ENCODE data around the gene PLEKHG4B. TPM values are rescaled to one million over a fixed set of nuclear protein-coding genes. Genes with fewer than 3 reads are reported as not detected.
"Not testable (repeated sequence)": the region's sequence is repeated elsewhere in the genome, so short reads cannot be mapped to it uniquely, and the experiment has no call there.

Gene PLEKHG4B
- total RNA-seq, 1 donor from 2014 or later: not detected

- intact Hi-C loops (cut with micrococcal nuclease): loop anchor here (1.0 to 5.0 kb wide), 3 partner anchors 30 to 114 kb away; partner anchors contain the start of gene PDCD6
These were observed 126.7 kb downstream of the PLEKHG4B start for GRCh38 chr5:218457-219291.

- intact Hi-C loops (cut with micrococcal nuclease): loop anchor here (1.0 to 5.0 kb wide), 2 partner anchors 31 to 113 kb away; no protein-coding TSS in a partner anchor
These were observed 127.5 kb downstream of the PLEKHG4B start for GRCh38 chr5:219460-219863.

GRCh38 chr5:219991-220390, 128.0 kb downstream of the PLEKHG4B start:
- intact Hi-C loops (cut with micrococcal nuclease): loop anchor here (1.0 to 5.0 kb wide), 2 partner anchors 32 to 112 kb away; no protein-coding TSS in a partner anchor

DNA sequence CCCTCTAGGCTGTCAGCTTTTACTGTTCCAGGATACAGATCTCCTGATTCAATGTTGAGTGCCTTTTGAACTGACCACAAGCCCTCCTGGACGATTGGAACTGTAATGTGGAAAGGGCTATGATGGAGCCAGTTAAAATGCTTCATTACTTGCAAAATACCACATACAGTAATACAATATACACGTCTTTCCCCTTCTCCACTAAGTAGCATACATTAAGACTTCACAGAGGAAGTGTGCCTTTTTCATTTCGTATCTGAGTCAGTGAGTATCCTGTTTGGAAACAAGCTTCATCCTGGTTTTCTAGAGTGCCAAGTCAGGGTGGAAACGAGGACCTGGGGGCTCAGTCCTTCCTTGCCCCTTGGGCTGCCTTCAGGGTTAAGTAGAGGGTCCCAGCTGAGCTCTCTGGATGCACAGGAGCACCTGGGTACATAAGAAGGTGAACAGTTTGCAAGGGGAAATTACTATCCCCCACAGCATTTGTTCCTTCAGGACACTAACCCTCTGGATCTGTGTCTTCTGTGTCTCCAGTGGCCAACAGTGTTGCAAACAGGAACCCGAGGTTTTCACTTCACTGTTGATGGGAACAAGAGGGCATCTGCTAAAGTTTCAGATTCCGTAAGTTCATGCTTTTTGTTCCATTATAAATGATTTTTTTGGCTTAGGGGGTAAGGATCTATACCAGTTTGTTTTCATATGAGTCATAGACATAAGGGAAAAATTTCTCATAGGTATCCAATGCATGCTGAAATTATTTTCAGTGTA, 131.2 kb downstream of the PLEKHG4B start:
- intact Hi-C loops (cut with micrococcal nuclease): not testable (repeated sequence)

- intact Hi-C loops (cut with micrococcal nuclease): no loop called here
These were observed 131.8 kb downstream of the PLEKHG4B start for GRCh38 chr5:223791-224190.

DNA sequence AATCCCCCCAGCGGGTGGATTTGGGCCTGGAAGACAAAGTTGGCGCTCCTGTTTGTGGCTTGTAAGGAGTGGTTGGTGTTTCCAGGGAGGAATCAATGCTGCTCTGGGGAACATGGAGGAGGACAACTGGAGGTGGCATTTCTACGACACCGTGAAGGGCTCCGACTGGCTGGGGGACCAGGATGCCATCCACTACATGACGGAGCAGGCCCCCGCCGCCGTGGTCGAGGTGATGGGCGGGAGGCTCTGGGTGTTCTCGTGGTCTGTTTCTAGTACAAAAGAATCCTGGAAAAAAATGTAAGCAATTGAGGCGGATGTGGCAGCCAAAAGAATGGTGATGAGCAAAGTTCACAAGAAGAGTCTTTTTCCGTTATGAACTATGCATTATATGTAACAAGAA, 133.4 kb downstream of the PLEKHG4B start:
- intact Hi-C loops (cut with micrococcal nuclease): no loop called here

GRCh38 chr5:227375-227774, 135.4 kb downstream of the PLEKHG4B start:
- intact Hi-C loops (cut with micrococcal nuclease): not testable (repeated sequence)

GRCh38 chr5:228886-229285, 136.9 kb downstream of the PLEKHG4B start:
- intact Hi-C loops (cut with micrococcal nuclease): no loop called here

GRCh38 chr5:230711-231110, 138.7 kb downstream of the PLEKHG4B start:
- intact Hi-C loops (cut with micrococcal nuclease): no loop called here

GRCh38 chr5:231661-232060, 139.7 kb downstream of the PLEKHG4B start:
- intact Hi-C loops (cut with micrococcal nuclease): no loop called here

GRCh38 chr5:233426-233825, 141.5 kb downstream of the PLEKHG4B start:
- intact Hi-C loops (cut with micrococcal nuclease): not testable (repeated sequence)

DNA sequence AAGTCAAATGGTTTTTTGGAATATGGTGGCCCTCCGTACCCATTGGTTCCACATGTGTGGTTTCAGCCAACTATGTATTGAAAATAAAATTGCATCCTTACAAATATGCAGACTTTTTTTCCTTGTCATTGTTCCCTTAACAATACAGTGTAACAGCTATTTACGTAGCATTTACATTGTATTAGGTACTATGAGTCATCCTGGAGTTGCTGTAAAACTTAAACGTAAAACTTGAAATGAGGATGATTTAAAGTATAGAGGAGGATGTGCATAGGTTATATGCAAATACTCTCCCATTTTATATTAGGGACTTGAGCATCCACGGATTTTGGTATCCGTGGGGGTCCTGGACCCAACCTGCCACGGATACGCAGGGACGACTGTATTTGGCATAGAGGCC, 142.5 kb downstream of the PLEKHG4B start:
- intact Hi-C loops (cut with micrococcal nuclease): no loop called here

GRCh38 chr5:235527-235926, 143.6 kb downstream of the PLEKHG4B start:
- intact Hi-C loops (cut with micrococcal nuclease): not testable (repeated sequence)

- intact Hi-C loops (cut with micrococcal nuclease): not testable (repeated sequence)
These were observed 146.0 kb downstream of the PLEKHG4B start for GRCh38 chr5:237931-238330.

Other genes with a start within 250 kb of the PLEKHG4B start
- not detected in 2 replicates for gene LRRC14B, start 99.3 kb downstream of the PLEKHG4B start, total RNA-seq
- 5.7 and 6.5 TPM in 2 replicates for gene CCDC127, start 126.0 kb downstream of the PLEKHG4B start, total RNA-seq
- 154 and 158 TPM in 2 replicates for gene SDHA, start 126.2 kb downstream of the PLEKHG4B start, total RNA-seq
- gene PDCD6, start 179.5 kb downstream of the PLEKHG4B start, total RNA-seq: 91.4 and 95.3 TPM in 2 replicates
- 39.4 and 42.2 TPM in 2 replicates for gene AHRR, start 229.5 kb downstream of the PLEKHG4B start, total RNA-seq